Activated T-helper 17 cell treated with anti-CD3 and anti-CD28 coated beads, Interleukin-2, amount 50 U/mL, for 72 hours (primary cell): Measurements from ENCODE around the gene PLPPR5. TPM values are rescaled to one million over a fixed set of nuclear protein-coding genes. Genes with fewer than 3 reads are reported as not detected.
A peak's percentile ranks its signal among the peaks of the same experiment; 100 is the strongest.
"Not testable (repeated sequence)": the region's sequence is repeated elsewhere in the genome, so short reads cannot be mapped to it uniquely, and the experiment has no call there.

Source experiments
- ATAC-seq: fragments of 150-1000 bp; cut with Tn5 transposase; replicated peaks from 2 replicates; pipeline ENCODE4 v1.10.0; 2021; ENCODE audit warnings: mild to moderate bottlenecking, moderate library complexity
- H3K27ac Mint-ChIP-seq: one replicate; pipeline ENCODE4 v1.8.0; 2022; ENCODE audit warnings: mixed read lengths
- H3K27me3 Mint-ChIP-seq: one replicate; pipeline ENCODE4 v1.8.0; 2022; ENCODE audit warnings: mixed read lengths
- H3K36me3 Mint-ChIP-seq: one replicate; pipeline ENCODE4 v1.8.0; 2022; ENCODE audit warnings: low read depth, mild to moderate bottlenecking, mixed read lengths
- H3K4me1 Mint-ChIP-seq: one replicate; pipeline ENCODE4 v1.8.0; 2022; ENCODE audit warnings: mixed read lengths
- H3K4me3 Mint-ChIP-seq: one replicate; pipeline ENCODE4 v1.8.0; 2022; ENCODE audit warnings: mild to moderate bottlenecking, mixed read lengths
- H3K9me3 Mint-ChIP-seq: one replicate; pipeline ENCODE4 v1.8.0; 2022; ENCODE audit warnings: mixed read lengths
- total RNA-seq, 2 donors: library from RNA; stranded (reverse); gene quantifications; one replicate each; pipeline ENCODE4 v1.2.3, GENCODE V29; 2022

The PLPPR5 gene
- total RNA-seq, 2 donors from 2014 or later, result not detected

DNA sequence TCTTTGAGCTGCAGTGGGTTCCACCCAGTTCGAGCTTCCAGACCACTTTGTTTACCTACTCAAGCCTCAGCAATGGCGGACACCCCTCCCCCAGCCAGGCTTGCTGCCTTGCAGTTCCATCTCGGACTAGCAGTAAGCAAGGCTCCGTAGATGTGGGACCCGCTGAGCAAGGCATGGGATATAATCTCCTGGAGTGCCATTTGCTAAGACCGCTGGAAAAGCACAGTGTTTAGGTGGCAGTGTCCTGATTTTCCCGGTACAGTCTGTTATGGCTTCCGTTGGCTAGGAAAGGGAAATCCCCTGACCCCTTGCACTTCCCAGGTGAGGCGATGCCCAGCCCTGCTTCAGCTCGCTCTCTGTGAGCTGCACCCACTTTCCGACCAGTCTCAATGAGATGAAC is 123.4 kb downstream of the PLPPR5 start:
- not testable (repeated sequence) for ATAC-seq, H3K36me3 Mint-ChIP-seq, H3K27ac Mint-ChIP-seq, H3K4me1 Mint-ChIP-seq, H3K4me3 Mint-ChIP-seq, H3K27me3 Mint-ChIP-seq, H3K9me3 Mint-ChIP-seq

DNA sequence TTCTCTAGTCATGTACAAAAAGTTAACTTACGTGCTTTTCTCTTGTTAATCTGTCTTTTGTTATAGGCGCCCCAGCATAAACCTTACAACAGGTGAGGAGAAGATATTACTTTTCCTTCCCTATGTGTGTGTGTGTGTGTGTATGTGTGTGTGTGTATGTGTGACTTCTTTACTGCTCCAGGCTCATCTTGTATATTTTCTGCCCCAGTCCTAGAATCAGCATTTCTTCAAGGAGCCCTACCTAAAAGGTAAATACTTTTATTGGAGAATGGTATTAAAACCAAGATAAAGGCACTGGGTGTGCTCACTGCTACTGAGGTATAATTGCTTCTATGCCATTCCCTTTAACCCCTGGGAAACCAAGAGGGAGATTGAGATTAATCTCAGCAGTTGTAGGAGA is 129.8 kb downstream of the PLPPR5 start:
- no peaks in the 10 kb centered on the region for H3K27me3 Mint-ChIP-seq
- peaks cover 18% of the 10 kb centered on the region for H3K9me3 Mint-ChIP-seq
- H3K4me1 Mint-ChIP-seq, result peaks cover 19% of the 10 kb centered on the region
- no peaks in the 10 kb centered on the region for H3K36me3 Mint-ChIP-seq
- no peak for ATAC-seq
- no peak overlapping the region for H3K4me3 Mint-ChIP-seq
- H3K27ac Mint-ChIP-seq, result no peak overlapping the region

DNA sequence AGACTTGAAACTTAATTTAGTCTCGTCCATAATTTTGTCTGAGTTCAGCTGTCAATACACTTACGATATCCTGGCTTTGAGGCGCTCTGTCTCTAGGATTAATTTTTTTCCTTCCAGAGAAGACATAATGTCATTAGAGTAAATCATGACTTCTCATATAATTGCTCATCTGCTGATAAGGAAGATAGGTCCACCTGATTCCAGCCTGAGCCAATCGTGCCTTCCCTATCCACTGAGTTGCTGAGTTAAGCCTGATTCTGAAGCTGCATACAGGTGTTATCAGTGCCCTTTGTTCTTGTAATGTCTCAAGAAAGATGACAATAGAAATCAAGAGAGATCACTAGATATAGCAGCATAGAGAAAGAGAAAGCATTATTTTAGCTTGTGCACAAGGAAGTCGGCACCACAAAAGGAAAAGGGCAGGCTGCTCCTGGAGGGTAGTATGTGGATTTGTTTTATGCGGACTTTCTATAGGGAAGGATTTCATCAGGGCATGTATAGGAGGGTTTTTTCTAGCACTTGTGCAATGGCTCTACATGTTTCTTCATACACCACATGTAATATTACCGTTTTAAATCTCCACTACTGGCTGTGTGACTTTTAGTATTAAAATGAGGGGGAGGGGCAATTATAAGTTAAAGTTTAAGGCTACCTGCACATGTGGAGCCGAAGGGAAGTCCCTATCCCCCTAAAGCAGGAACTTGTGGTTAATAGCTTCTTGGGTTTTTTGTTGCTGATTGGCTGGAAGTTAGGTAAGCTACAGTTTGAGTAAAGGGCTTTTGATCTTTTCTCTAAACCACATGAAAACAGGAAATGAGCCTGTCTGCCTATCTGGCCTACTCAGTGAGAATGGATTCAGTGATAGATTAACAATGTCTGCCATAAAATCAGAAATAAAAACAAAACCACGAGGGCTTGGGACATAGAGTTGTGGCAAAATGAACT is 133.4 kb downstream of the PLPPR5 start:
- peak overlapping the region; percentile 87 for H3K27ac Mint-ChIP-seq
- ATAC-seq, result peak; percentile 96
- H3K4me3 Mint-ChIP-seq, result peak overlapping the region; percentile 72
- peaks cover 24% of the 10 kb centered on the region for H3K4me1 Mint-ChIP-seq
- no peaks in the 10 kb centered on the region for H3K27me3 Mint-ChIP-seq
- no peaks in the 10 kb centered on the region for H3K36me3 Mint-ChIP-seq
- peaks cover 23% of the 10 kb centered on the region for H3K9me3 Mint-ChIP-seq

DNA sequence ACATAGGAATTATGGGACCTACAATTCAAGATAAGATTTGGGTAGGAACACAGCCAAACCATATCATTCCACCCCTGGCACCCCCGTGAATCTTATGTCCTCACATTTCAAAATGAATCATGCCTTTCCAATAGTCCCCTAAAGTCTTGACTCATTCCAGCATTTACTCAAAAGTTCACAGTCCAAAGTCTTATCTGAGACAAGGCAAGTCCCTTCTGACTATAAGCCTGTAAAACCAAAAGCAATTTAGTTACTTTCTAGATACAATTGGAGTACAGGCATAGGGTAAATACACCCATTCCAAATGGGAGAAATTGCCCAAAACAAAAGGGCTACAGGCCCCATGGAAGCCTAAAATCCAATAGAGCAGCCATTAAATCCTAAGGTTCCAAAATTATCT is 138.9 kb downstream of the PLPPR5 start:
- no peak overlapping the region for H3K27ac Mint-ChIP-seq
- no peaks in the 10 kb centered on the region for H3K36me3 Mint-ChIP-seq
- H3K9me3 Mint-ChIP-seq, result peaks cover 5% of the 10 kb centered on the region
- no peak overlapping the region for H3K4me3 Mint-ChIP-seq
- no peak for ATAC-seq
- no peaks in the 10 kb centered on the region for H3K27me3 Mint-ChIP-seq
- H3K4me1 Mint-ChIP-seq, result peaks cover 8% of the 10 kb centered on the region

DNA sequence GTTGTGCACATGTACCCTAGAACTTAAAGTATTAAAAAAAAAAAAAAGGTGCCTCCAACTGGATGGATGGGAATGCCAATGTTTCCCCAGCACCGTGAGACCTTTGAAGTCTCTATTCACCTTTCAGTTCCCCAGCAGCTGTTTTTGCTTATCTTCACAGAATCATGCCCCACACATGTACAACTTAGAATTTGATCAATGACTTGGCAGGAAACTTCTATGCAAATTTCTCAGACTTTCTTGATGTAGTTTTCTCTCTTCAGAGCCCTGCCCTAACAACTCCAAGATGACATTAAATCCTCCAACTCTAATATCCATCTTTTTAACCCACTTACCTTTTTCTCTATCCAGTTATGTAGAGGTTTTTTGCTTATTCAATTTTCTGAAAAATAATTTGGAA is 144.3 kb downstream of the PLPPR5 start:
- Mint-ChIP-seq H3K27me3 (no peaks in the 10 kb centered on the region), H3K4me3 (no peak overlapping the region), H3K27ac (no peak overlapping the region), H3K36me3 (no peaks in the 10 kb centered on the region), H3K9me3 (no peaks in the 10 kb centered on the region), H3K4me1 (no peaks in the 10 kb centered on the region)
- ATAC-seq, result no peak

DNA sequence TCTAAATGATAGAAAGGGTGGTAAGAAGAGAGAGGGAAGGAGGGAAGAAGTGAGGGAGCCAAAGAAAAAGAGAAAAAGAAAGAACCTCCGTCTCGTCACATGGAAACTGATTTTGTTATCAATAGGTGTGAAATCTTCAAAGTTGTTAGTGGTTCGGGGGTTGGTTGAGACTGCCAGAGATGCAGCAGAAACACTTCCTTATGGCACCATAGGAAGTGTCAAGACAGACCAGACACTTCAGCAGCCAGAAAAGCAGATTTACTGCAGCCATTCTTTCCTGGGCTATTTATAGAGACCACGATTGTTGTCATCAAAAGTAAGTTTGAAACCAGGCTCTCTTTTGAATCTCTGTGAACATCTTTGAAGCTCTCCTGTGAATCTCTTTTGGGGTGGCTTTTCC is 150.5 kb downstream of the PLPPR5 start:
- no peaks in the 10 kb centered on the region for H3K36me3 Mint-ChIP-seq
- H3K4me1 Mint-ChIP-seq, result peaks cover 13% of the 10 kb centered on the region
- ATAC-seq, result no peak
- no peak overlapping the region for H3K4me3 Mint-ChIP-seq
- H3K27me3 Mint-ChIP-seq, result no peaks in the 10 kb centered on the region
- no peaks in the 10 kb centered on the region for H3K9me3 Mint-ChIP-seq
- no peak overlapping the region for H3K27ac Mint-ChIP-seq

DNA sequence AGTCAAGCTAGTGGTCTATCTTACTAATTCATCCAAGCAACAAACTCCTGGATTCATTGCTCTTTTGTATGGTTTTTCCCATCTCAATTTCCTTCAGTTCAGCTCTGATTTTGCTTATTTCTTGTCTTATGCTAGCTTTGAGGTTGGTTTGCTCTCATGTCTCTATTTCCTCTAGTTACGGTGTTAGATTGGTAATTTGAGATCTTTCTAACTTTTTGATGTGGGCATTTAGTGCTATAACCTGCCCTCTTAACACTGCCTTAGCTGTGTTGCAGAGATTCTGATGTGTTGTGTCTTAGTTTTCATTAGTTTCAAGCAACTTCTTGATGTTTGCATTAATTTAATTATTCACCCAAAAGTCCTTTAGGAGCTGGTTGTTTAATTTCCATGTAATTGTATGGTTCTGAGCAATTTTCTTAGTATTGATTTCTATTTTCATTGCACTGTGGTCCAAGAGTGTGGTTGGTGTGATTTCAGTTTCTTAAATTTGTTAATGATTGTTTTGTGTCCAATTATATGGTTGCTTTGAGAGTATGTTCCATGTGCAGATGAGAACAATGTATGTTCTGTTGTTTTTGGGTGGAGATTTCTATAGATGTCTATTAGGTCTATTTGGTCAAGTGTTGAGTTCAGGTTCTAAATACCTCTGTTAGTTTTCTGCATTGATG is 154.6 kb downstream of the PLPPR5 start:
- Mint-ChIP-seq H3K27me3 (no peaks in the 10 kb centered on the region), H3K36me3 (no peaks in the 10 kb centered on the region), H3K4me3 (peak overlapping the region; percentile 1), H3K4me1 (peaks cover 13% of the 10 kb centered on the region), H3K9me3 (peaks cover 6% of the 10 kb centered on the region), H3K27ac (peak overlapping the region; percentile 7)
- no peak for ATAC-seq

DNA sequence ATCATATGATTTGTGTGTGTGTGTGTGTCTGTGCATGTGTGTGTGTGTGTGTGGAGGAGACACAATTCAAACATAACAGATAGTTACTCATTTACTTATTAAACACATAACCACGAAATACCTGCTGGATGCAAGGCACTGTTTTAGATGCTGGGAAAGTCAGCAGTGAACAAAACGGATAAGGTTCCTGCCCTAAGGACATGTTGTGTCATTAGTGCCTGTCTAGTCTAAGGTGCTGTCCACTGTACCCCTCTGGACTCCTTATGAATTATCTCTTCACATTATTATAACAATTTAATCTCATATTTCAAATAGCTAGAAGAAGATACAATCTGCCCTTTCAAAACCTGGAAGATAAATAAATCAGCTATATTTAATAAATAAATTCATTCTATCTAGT is 162.4 kb downstream of the PLPPR5 start:
- H3K27ac Mint-ChIP-seq, result no peak overlapping the region
- ATAC-seq, result no peak
- H3K9me3 Mint-ChIP-seq, result peaks cover 3% of the 10 kb centered on the region
- H3K27me3 Mint-ChIP-seq, result no peaks in the 10 kb centered on the region
- H3K4me1 Mint-ChIP-seq, result peaks cover 3% of the 10 kb centered on the region
- no peaks in the 10 kb centered on the region for H3K36me3 Mint-ChIP-seq
- H3K4me3 Mint-ChIP-seq, result no peak overlapping the region
